WI38 (cell line): ENCODE results near the gene TAMM41.
"Not testable (repeated sequence)": the region's sequence is repeated elsewhere in the genome, so short reads cannot be mapped to it uniquely, and the experiment has no call there.

Experiments used
- H3K4me3 ChIP-seq: 2 replicates; pipeline ENCODE4 v1.5.1; 2011; ENCODE audit warnings: low read depth, mild to moderate bottlenecking, control low read depth, low read length
- TF ChIP-seq, protein P1 (sequence below): IDR thresholded peaks from 2 replicates; pipeline ENCODE4 v1.5.1; 2012; ENCODE audit warnings: low read depth, mild to moderate bottlenecking, control low read depth, low read length

TAMM41 gene, protein sequence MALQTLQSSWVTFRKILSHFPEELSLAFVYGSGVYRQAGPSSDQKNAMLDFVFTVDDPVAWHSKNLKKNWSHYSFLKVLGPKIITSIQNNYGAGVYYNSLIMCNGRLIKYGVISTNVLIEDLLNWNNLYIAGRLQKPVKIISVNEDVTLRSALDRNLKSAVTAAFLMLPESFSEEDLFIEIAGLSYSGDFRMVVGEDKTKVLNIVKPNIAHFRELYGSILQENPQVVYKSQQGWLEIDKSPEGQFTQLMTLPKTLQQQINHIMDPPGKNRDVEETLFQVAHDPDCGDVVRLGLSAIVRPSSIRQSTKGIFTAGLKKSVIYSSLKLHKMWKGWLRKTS

DNA sequence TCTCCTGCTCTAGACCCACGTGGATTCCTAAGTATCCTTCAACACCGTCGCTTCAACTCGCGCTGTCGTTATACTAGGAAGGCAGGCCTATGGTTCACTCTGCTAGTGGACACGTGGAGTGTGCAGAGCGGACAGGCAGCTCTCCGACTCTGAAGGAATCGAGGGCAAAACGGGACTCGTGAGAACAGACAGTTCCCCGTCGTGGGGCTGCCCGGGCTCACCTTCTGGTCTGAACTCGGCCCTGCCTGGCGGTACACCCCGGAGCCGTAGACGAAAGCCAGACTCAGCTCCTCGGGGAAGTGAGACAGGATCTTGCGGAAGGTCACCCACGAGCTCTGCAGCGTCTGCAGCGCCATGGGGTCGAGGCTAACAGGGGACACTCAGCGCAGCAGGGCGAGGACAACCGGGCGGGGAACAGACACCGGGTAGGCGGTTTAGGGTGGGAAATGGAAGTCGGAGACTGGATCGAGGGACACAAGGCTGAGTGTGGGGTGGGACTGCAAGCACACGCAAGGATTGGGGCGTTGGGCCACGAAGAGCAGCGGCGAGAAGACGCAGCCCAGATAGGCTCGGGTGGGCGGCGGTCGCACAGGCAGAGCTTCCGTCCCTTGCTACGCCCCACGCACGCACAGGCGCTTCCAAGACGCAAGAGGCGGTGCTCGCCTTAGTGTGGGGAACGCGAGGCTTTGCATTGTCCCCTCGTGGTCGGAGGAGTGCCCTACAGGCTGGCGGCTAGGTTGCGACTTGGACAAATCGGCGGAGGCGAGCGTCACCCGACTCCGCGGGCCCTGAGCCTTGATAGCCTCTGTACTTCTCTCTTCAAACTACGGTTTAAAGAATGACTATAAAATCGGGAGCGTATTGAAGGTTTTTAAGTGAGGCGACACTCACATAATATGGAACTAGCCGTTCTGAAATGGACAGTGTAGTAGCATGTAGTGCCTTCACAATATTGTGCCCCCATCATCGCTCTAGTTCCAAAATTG is at the start of gene TAMM41:
TSS of gene TAMM41 (minus strand) at position 605 of the 986 bp plus-strand sequence. CDS start at position 356, 249 bp downstream.
- TF ChIP-seq, protein P1, sequence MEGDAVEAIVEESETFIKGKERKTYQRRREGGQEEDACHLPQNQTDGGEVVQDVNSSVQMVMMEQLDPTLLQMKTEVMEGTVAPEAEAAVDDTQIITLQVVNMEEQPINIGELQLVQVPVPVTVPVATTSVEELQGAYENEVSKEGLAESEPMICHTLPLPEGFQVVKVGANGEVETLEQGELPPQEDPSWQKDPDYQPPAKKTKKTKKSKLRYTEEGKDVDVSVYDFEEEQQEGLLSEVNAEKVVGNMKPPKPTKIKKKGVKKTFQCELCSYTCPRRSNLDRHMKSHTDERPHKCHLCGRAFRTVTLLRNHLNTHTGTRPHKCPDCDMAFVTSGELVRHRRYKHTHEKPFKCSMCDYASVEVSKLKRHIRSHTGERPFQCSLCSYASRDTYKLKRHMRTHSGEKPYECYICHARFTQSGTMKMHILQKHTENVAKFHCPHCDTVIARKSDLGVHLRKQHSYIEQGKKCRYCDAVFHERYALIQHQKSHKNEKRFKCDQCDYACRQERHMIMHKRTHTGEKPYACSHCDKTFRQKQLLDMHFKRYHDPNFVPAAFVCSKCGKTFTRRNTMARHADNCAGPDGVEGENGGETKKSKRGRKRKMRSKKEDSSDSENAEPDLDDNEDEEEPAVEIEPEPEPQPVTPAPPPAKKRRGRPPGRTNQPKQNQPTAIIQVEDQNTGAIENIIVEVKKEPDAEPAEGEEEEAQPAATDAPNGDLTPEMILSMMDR = peak; percentile 63
- peak within 1 kb of the TSS; percentile 94 for H3K4me3 ChIP-seq

DNA sequence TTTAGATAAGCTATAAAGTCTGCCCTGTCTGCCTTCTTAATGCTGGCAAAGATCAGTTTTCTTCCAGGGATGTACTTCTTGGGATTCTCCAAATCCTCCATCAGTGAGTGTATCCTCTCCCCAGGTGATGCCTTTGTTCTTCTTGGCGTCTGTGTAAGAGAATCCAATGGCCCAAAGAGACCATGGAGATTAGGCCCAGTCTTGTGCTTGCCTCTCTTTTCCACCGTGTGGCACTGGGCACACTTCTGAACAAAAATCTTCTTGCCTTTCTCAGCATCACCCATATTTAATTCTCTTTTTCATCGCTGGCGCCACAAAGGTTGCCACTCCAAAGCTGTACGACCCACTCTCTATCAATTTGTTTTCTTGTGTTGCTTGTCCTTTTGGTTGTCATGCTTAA is 32.2 kb upstream of the TAMM41 start:
- TF ChIP-seq, protein P1 = no peak
- no peak overlapping the region for H3K4me3 ChIP-seq

DNA sequence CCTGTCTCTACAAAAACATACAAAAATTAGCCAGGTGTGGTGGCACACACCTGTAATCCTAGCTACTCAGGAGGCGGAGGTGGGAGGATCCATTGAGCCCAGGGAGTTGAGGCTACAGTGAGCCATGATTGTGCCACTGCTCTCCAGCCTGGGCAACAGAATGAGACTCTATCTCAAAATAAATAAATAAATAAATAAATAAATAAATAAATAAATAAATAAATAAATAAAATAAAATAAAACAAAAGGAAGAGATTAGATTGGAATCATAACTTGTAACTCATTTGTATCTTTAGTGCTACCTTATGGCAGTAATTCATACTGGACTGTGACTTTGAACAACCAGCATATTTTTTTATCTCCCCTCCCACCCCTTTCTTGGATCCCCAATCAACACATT is 28.0 kb upstream of the TAMM41 start:
- H3K4me3 ChIP-seq = not testable (repeated sequence)

DNA sequence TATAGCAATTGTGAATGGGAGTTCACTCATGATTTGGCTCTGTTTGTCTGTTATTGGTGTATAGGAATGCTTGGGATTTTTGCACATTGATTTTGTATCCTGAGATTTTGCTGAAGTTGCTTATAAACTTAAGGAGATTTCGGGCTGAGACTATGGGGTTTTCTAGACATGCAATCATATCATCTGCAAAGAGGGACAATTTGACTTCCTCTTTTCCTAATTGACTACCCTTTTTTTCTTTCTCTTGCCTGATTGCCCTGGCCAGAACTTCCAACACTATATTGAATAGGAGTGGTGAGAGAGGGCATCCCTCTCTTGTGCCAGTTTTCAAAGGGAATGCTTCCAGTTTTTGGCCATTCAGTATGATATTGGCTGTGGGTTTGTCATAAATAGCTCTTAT is 17.1 kb upstream of the TAMM41 start:
- not testable (repeated sequence) for H3K4me3 ChIP-seq

DNA sequence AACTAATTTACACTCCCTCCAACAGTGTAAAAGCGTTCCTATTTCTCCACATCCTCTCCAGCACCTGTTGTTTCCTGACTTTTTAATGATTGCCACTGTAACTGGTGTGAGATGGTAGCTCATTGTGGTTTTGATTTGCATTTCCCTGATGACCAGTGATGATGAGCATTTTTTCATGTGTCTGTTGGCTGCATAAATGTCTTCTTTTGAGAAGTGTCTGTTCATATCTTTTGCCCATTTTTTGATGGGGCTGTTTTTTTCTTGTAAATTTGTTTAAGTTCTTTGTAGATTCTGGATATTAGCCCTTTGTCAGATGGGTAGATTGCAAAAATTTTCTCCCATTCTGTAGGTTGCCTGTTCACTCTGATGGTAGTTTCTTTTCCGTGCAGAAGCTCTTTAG is 15.9 kb upstream of the TAMM41 start:
- H3K4me3 ChIP-seq = not testable (repeated sequence)

DNA sequence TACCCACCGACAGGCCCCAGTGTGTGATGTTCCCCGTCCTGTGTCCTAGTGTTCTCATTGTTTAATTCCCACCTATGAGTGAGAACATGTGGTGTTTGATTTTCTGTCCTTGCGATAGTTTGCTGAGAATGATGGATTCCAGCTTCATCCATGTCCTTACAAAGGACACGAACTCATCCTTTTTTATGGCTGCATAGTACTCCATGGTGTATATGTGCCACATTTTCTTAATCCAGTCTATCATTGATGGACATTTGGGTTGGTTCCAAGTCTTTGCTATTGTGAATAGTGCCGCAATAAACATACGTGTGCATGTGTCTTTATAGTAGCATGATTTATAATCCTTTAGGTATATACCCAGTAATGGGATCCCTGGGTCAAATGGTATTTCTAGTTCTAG is 15.5 kb upstream of the TAMM41 start:
- H3K4me3 ChIP-seq = not testable (repeated sequence)

DNA sequence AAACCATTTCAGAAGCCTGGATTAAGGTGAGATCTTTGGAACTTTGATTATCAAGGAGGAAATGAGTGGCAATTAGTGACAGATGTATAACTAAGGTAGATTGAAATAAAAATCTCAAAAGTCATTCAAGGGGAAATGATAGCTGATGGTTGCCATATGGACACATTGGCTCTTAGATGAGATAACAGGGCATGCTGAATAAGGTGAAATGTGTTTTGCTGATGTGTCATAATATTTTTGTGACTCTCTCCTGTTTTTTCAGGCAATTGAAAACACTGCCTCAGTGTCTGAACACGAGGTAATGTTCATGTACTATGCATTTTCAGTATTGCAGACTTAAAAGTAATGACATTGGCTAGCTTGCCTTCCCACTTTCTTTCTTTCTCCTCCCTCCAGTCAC is 13.5 kb upstream of the TAMM41 start:
- H3K4me3 ChIP-seq = not testable (repeated sequence)

DNA sequence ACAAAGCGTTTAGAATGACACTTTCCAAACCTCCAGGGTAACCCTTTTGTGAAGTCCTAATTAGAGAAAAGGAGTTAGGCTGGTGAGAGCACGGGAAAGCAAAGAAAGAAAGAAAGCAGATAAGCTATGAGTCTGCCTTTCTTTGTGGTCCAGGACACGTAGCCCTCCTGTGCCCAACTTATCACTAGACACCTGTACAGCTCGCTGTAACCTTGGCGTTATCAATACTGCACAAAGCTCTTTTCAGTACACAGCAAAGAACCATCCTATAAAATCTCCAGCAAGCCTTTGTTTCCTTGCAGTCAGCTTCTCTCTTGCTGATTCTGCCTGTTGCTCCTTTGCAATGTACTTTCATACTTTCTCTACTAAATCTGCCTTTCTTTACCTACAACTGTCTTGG is 6.8 kb upstream of the TAMM41 start:
- TF ChIP-seq, protein P1 = no peak
- H3K4me3 ChIP-seq = no peak overlapping the region

DNA sequence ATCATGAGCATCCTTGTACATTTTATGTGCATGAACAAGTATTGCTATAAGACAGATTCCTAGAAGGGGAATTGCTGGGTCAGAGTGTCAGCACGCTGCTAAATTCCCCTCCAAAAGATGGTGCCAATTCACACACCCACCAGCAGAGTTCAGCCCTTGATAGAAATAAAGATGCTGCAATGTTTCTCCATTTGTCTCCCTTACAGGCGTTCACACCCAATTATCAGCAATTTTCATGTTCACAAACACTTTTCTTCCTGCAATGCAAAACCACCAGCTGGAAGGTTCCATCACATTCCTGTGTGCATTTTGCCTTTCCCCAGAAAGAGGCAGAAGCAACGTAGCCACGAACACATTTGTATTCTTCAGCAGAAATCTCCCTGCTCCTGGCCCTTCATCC is 3.3 kb upstream of the TAMM41 start:
- TF ChIP-seq, protein P1 = no peak
- no peak overlapping the region for H3K4me3 ChIP-seq

DNA sequence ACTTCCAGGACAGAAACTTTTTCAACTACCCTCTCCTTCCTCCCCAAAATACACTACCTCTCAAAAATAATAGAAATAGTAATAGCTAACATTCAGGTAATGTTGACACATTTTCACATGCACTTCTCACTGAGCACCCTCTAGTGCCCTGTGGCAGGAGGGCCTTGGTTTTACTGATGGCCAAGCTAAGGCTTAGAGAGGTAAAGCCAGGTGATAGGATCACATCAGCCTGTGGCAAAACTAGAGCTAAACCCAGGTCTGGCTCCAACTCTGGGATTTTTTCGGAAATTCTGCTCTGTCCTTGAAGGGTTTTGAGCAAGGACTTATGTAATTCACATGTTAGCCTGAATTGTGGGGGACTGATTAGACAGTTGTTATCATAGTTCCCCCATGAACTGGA is 922 bp upstream of the TAMM41 start:
- TF ChIP-seq, protein P1 = no peak
- no peak overlapping the region for H3K4me3 ChIP-seq
